ENCODE data around the gene HIKESHI.

DNA sequence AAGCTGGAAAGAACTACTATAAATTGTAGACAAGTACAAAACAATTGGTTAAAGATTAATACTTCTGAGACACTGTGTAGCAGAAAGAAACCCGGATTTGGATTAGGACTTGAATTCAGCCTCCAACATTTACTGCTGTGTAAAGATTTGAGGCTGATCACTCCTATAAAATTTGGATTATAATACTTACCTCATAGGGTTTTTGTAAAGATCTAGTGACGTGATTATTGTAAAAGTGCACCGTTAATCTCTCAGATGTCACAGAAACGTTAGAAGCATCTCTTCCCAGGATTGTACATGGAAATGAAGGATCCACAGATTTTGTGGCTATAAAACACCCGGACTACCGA lies 323 bp upstream of the HIKESHI start:
- TF ChIP-seq, protein P1, sequence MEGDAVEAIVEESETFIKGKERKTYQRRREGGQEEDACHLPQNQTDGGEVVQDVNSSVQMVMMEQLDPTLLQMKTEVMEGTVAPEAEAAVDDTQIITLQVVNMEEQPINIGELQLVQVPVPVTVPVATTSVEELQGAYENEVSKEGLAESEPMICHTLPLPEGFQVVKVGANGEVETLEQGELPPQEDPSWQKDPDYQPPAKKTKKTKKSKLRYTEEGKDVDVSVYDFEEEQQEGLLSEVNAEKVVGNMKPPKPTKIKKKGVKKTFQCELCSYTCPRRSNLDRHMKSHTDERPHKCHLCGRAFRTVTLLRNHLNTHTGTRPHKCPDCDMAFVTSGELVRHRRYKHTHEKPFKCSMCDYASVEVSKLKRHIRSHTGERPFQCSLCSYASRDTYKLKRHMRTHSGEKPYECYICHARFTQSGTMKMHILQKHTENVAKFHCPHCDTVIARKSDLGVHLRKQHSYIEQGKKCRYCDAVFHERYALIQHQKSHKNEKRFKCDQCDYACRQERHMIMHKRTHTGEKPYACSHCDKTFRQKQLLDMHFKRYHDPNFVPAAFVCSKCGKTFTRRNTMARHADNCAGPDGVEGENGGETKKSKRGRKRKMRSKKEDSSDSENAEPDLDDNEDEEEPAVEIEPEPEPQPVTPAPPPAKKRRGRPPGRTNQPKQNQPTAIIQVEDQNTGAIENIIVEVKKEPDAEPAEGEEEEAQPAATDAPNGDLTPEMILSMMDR (conservative IDR thresholded peaks at IDR 0.05; ENCODE audit: low read depth, low read length), result no peak
- no peak for TF ChIP-seq EZH2phosphoT487 (IDR thresholded peaks at IDR 0.05; ENCODE audit: borderline replicate concordance, low read length)
